ENCODE results near the gene OCEL1. TPM values are rescaled to one million over a fixed set of nuclear protein-coding genes. Genes with fewer than 3 reads are reported as not detected.

OCEL1 gene
- total RNA-seq, 1 donor from 2014 or later = 22.3 TPM

- Mint-ChIP-seq H3K4me1 (ENCODE audit: low read depth) (no peaks in the 10 kb centered on the region), H3K27ac (ENCODE audit: unreplicated experiment) (no peak overlapping the region), H3K27me3 (ENCODE audit: low read depth) (no peaks in the 10 kb centered on the region), H3K9me3 (ENCODE audit: low read depth) (no peaks in the 10 kb centered on the region), H3K4me3 (ENCODE audit: unreplicated experiment) (no peak overlapping the region), H3K36me3 (ENCODE audit: low read depth) (peaks cover 53% of the 10 kb centered on the region)
- DNase-seq (ENCODE audit: low spot score) = no peak
- TF ChIP-seq CTCF (IDR thresholded peaks at IDR 0.05) = no peak
These were observed 23.3 kb upstream of the OCEL1 start for GRCh38 chr19:17202713-17203112.

GRCh38 chr19:17205237-17206140 is 20.5 kb upstream of the OCEL1 start:
- no peak for DNase-seq (ENCODE audit: low spot score)
- no peak overlapping the region for H3K27ac Mint-ChIP-seq (ENCODE audit: unreplicated experiment)

GRCh38 chr19:17206736-17207581 is 19.1 kb upstream of the OCEL1 start:
- Mint-ChIP-seq H3K4me1 (ENCODE audit: low read depth) (peaks cover 2% of the 10 kb centered on the region), H3K4me3 (ENCODE audit: unreplicated experiment) (no peak overlapping the region), H3K36me3 (ENCODE audit: low read depth) (peaks cover 42% of the 10 kb centered on the region), H3K27me3 (ENCODE audit: low read depth) (no peaks in the 10 kb centered on the region), H3K27ac (ENCODE audit: unreplicated experiment) (no peak overlapping the region), H3K9me3 (ENCODE audit: low read depth) (no peaks in the 10 kb centered on the region)
- TF ChIP-seq CTCF (IDR thresholded peaks at IDR 0.05) = no peak
- no peak for DNase-seq (ENCODE audit: low spot score)

More at GRCh38 chr19:17205237-17206140, 20.5 kb upstream of the OCEL1 start:
- peak; percentile 73 for TF ChIP-seq CTCF (IDR thresholded peaks at IDR 0.05)
- Mint-ChIP-seq H3K36me3 (ENCODE audit: low read depth) (peaks cover 51% of the 10 kb centered on the region), H3K4me1 (ENCODE audit: low read depth) (peaks cover 2% of the 10 kb centered on the region), H3K9me3 (ENCODE audit: low read depth) (no peaks in the 10 kb centered on the region), H3K4me3 (ENCODE audit: unreplicated experiment) (no peak overlapping the region), H3K27me3 (ENCODE audit: low read depth) (no peaks in the 10 kb centered on the region)

- no peaks in the 10 kb centered on the region for H3K27me3 Mint-ChIP-seq (ENCODE audit: low read depth)
- peaks cover 28% of the 10 kb centered on the region for H3K36me3 Mint-ChIP-seq (ENCODE audit: low read depth)
- H3K9me3 Mint-ChIP-seq (ENCODE audit: low read depth) = no peaks in the 10 kb centered on the region
- no peak for DNase-seq (ENCODE audit: low spot score)
- no peak for TF ChIP-seq CTCF (IDR thresholded peaks at IDR 0.05)
- H3K4me3 Mint-ChIP-seq (ENCODE audit: unreplicated experiment) = no peak overlapping the region
- peaks cover 4% of the 10 kb centered on the region for H3K4me1 Mint-ChIP-seq (ENCODE audit: low read depth)
- peak overlapping the region; percentile 61 for H3K27ac Mint-ChIP-seq (ENCODE audit: unreplicated experiment)
These were observed 16.6 kb upstream of the OCEL1 start for GRCh38 chr19:17209126-17210036.
